IPS-18a (cell line): Measurements from ENCODE around the gene TMPRSS4.

Experiments
- H3K27ac ChIP-seq: one replicate; pipeline ENCODE4 v1.5.1; 2013; ENCODE audit warnings: low read length
- H3K27me3 ChIP-seq: one replicate; pipeline ENCODE4 v1.6.1; 2013; ENCODE audit warnings: mild to moderate bottlenecking, low read length; ENCODE audit not compliant: control insufficient read depth, insufficient read depth
- H3K36me3 ChIP-seq: one replicate; pipeline ENCODE4 v1.6.1; 2013; ENCODE audit warnings: low read depth, low read length; ENCODE audit not compliant: control insufficient read depth
- H3K4me1 ChIP-seq: one replicate; pipeline ENCODE4 v1.6.1; 2013; ENCODE audit warnings: low read depth, low read length; ENCODE audit not compliant: control insufficient read depth
- H3K4me3 ChIP-seq: one replicate; pipeline ENCODE4 v1.5.1; 2013; ENCODE audit warnings: low read length
- H3K9ac ChIP-seq: one replicate; pipeline ENCODE4 v1.6.1; 2013; ENCODE audit warnings: mild to moderate bottlenecking, low read length, moderate library complexity
- H3K9me3 ChIP-seq: one replicate; pipeline ENCODE4 v1.6.1; 2013; ENCODE audit warnings: low read depth, low read length; ENCODE audit not compliant: control insufficient read depth

The TMPRSS4 gene

DNA sequence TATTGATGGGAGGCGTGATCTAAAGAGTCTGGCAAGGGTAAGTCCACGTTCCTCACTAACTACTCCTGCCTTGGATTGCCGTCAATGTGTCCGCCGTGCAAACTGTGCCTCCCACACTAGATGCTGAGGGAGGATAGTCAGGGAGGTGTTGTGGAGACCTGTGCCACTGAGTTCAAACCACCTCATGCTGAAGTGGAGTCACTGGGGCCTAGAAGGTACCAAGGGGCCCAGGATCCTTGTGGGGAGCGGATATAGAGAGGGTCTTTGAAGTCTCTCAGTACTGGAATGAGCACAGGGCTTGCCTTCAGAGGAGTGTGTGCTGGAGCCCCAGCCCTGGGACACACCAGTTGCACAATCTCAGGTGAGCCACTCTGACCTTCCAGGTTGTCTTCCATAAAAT, 27.1 kb upstream of the TMPRSS4 start:
- Histone ChIP-seq H3K27ac (no peak overlapping the region), H3K27me3 (no peaks in the 10 kb centered on the region), H3K9ac (no peak overlapping the region), H3K36me3 (no peaks in the 10 kb centered on the region), H3K4me1 (no peaks in the 10 kb centered on the region), H3K4me3 (no peak overlapping the region), H3K9me3 (no peaks in the 10 kb centered on the region)

DNA sequence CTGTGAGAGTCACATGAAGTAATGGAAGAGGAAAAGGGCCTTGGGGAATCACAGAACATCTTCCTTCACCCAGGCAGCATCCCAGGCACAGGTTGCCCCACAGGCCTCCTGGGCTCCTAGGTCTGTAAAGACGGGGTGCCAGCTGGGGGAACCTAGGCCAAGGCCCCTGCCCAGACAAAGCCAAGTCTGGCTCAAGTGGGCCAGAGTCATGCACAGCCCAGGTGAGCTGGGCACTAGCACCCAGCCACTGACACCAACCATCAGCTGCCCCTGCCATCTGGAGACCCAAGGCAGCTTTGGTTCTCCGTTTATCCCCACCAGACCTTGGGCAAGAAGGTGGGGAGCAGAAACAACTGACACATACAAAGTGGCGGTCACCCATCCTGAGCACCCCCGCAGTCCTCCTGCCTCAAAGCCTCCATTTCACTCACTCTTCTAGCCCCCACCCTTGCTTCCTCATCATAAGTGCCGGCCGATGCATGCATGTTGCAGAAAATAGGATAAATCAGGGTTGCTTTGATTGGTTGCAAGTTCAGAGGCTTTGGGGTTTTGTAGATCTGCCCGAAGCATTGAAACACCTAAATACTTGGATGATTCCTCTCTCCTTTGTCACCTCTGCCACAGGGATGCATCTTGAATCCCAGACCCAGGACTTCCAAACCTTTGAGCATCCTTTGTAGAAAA, 26.5 kb upstream of the TMPRSS4 start:
- Histone ChIP-seq H3K27ac (no peak overlapping the region), H3K36me3 (no peaks in the 10 kb centered on the region), H3K4me3 (no peak overlapping the region), H3K9me3 (no peaks in the 10 kb centered on the region), H3K4me1 (no peaks in the 10 kb centered on the region), H3K9ac (no peak overlapping the region), H3K27me3 (no peaks in the 10 kb centered on the region)

GRCh38 chr11:118051136-118051610, 25.7 kb upstream of the TMPRSS4 start:
- H3K9ac ChIP-seq, result no peak overlapping the region
- H3K27me3 ChIP-seq, result no peaks in the 10 kb centered on the region
- no peaks in the 10 kb centered on the region for H3K36me3 ChIP-seq
- H3K9me3 ChIP-seq, result no peaks in the 10 kb centered on the region
- no peak overlapping the region for H3K4me3 ChIP-seq
- no peak overlapping the region for H3K27ac ChIP-seq
- H3K4me1 ChIP-seq, result no peaks in the 10 kb centered on the region

DNA sequence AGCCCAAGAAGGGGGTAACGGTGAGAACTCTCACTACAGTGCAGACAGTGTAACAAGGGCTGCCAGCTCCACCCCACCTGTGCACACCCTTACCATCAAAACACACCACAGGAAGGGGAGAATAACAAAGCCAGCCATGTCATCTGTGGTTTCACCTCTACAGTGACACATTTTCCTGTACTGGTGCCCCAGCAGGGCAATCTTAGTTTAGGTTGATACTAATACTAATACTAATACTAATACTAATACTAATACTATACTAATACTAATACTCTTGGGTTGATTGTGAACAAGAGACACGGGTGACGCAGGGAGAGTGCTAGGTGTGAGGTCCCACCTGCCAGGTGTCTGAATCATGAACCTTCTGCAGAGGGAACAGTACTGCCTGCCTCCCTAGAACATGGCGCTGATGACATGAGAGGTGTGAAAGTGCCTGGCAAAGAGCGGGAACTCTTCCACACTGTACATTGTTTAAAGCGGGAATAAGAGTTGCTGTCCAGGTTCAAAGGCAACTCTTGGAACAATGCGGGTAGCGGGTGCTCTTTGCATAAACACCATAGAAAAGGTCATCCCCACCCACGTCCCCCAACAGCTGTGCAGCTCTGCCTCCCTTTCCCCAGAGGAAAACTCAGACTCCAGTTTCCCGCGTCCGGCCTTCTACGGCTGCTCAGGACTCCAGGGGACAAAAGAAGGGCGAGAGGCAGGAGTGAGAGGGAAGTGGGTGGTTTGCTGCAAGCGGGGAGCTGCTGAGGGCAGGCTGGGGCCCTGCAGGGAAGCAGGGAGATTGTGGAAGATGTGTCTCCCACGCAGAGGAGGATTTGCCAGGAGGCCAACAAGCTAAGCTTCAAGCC, 25.0 kb upstream of the TMPRSS4 start:
- Histone ChIP-seq H3K9me3 (no peaks in the 10 kb centered on the region), H3K4me3 (no peak overlapping the region), H3K4me1 (no peaks in the 10 kb centered on the region), H3K27ac (no peak overlapping the region), H3K27me3 (no peaks in the 10 kb centered on the region), H3K9ac (no peak overlapping the region), H3K36me3 (no peaks in the 10 kb centered on the region)

DNA sequence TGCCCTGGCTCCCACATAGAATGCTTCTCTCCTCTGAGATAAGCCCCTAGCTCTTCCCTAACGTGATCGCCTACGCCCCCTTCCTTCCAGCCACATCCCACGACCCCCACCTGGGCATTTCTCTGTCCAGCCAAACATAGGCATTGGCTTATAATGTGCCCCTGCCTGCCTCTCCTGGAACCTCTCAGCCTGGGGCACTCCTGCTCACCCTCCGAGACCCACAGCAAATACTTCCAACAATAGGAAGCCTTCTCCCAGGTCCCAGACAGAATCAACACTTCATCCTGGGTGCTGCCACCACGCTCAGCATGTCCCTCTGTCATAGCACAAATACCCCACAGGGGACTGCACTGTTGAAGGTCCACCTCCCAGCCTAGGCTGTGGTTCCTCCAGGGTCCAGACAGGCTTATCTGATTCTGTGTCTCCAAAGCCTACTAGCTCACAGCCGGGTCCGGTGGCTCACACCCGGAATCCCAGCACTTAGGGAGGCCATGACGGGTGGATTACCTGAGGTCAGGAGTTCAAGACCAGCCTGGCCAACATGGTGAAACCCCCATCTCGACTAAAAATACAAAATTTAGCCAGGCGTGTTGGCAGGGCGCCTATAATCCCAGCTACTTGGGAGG, 24.2 kb upstream of the TMPRSS4 start:
- H3K9me3 ChIP-seq, result no peaks in the 10 kb centered on the region
- H3K27me3 ChIP-seq, result no peaks in the 10 kb centered on the region
- no peaks in the 10 kb centered on the region for H3K4me1 ChIP-seq
- H3K27ac ChIP-seq, result no peak overlapping the region
- no peak overlapping the region for H3K4me3 ChIP-seq
- H3K36me3 ChIP-seq, result no peaks in the 10 kb centered on the region
- no peak overlapping the region for H3K9ac ChIP-seq

GRCh38 chr11:118054712-118055640, 21.9 kb upstream of the TMPRSS4 start:
- Histone ChIP-seq H3K9me3 (no peaks in the 10 kb centered on the region), H3K4me1 (no peaks in the 10 kb centered on the region), H3K27me3 (no peaks in the 10 kb centered on the region), H3K27ac (no peak overlapping the region), H3K9ac (no peak overlapping the region), H3K36me3 (no peaks in the 10 kb centered on the region), H3K4me3 (no peak overlapping the region)

GRCh38 chr11:118055966-118056365, 20.9 kb upstream of the TMPRSS4 start:
- Histone ChIP-seq H3K4me1 (no peaks in the 10 kb centered on the region), H3K27ac (no peak overlapping the region), H3K9ac (no peak overlapping the region), H3K4me3 (no peak overlapping the region), H3K9me3 (no peaks in the 10 kb centered on the region), H3K36me3 (no peaks in the 10 kb centered on the region), H3K27me3 (no peaks in the 10 kb centered on the region)

DNA sequence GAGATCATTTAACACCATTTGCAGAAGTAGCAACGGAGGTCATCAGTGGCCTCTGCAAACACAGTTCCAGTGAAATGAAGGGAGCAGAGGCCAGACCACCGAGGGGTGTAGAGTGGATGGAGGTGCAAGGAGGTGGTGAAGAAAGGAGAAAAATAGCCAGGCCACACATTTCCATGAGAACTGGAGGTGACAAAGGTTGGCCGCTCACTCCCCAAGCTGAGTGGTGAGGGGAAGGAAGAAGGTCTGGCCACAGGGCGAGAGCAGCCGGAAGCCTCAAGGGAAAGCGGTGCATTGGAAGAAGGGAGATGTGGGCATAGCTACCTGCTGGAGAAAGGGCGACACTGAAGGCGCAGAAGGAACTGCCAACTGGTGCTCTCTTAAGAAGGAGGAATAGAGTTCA, 20.1 kb upstream of the TMPRSS4 start:
- Histone ChIP-seq H3K4me3 (no peak overlapping the region), H3K27ac (no peak overlapping the region), H3K27me3 (no peaks in the 10 kb centered on the region), H3K36me3 (no peaks in the 10 kb centered on the region), H3K9me3 (no peaks in the 10 kb centered on the region), H3K9ac (no peak overlapping the region), H3K4me1 (no peaks in the 10 kb centered on the region)

- Histone ChIP-seq H3K9ac (no peak overlapping the region), H3K4me3 (no peak overlapping the region), H3K27ac (no peak overlapping the region), H3K27me3 (no peaks in the 10 kb centered on the region), H3K9me3 (no peaks in the 10 kb centered on the region), H3K4me1 (no peaks in the 10 kb centered on the region), H3K36me3 (no peaks in the 10 kb centered on the region)
Observed at GRCh38 chr11:118057251-118058145, 19.4 kb upstream of the TMPRSS4 start.
